WTC11 (cell line): Measurements from ENCODE around the gene EPN3. TPM values are rescaled to one million over a fixed set of nuclear protein-coding genes. Genes with fewer than 3 reads are reported as not detected.

ENCODE experiments used
- FOXP1 ChIP-seq: sonication (generic); formaldehyde crosslinking; IDR thresholded peaks from 2 replicates; pipeline ENCODE4 v1.8.0; 2022; ENCODE audit warnings: missing genetic modification reagents, mild to moderate bottlenecking, moderate library complexity, borderline replicate concordance
- GTF2I ChIP-seq: fragments of 250-450 bp; sonication (Bioruptor Pico); conservative IDR thresholded peaks from 2 replicates; pipeline ENCODE4 v1.4.0; 2021; ENCODE audit warnings: mild to moderate bottlenecking
- KAT7 ChIP-seq: sonication (generic); formaldehyde crosslinking; IDR thresholded peaks from 2 replicates; pipeline ENCODE4 v1.8.1; 2023; ENCODE audit warnings: missing genetic modification reagents, mild to moderate bottlenecking, borderline replicate concordance
- MYBL2 ChIP-seq: sonication (generic); formaldehyde crosslinking; IDR thresholded peaks from 2 replicates; pipeline ENCODE4 v1.8.1; 2023; ENCODE audit warnings: mild to moderate bottlenecking, moderate library complexity, missing genetic modification reagents
- NFATC4 ChIP-seq: fragments of 250-450 bp; sonication (Bioruptor Pico); IDR thresholded peaks from 2 replicates; pipeline ENCODE4 v1.9.0; 2021; ENCODE audit warnings: mild to moderate bottlenecking
- NFE2L1 ChIP-seq: sonication (generic); formaldehyde crosslinking; IDR thresholded peaks from 2 replicates; pipeline ENCODE4 v1.8.1; 2023; ENCODE audit warnings: missing genetic modification reagents
- NR2C2 ChIP-seq: sonication (generic); formaldehyde crosslinking; IDR thresholded peaks from 2 replicates; pipeline ENCODE4 v1.8.0; 2022; ENCODE audit warnings: mild to moderate bottlenecking, missing genetic modification reagents
- SMAD4 ChIP-seq: sonication (generic); formaldehyde crosslinking; IDR thresholded peaks from 2 replicates; pipeline ENCODE4 v1.8.0; 2022; ENCODE audit warnings: mild to moderate bottlenecking, missing genetic modification reagents
- TEAD1 ChIP-seq: sonication (generic); formaldehyde crosslinking; IDR thresholded peaks from 2 replicates; pipeline ENCODE4 v1.8.0; 2022; ENCODE audit warnings: mild to moderate bottlenecking, missing genetic modification reagents
- ZNF317 ChIP-seq: sonication (generic); formaldehyde crosslinking; IDR thresholded peaks from 2 replicates; pipeline ENCODE4 v1.8.1; 2023; ENCODE audit warnings: low read depth, mild to moderate bottlenecking, moderate library complexity, missing genetic modification reagents, borderline replicate concordance
- ZNF416 ChIP-seq: fragments of 250-450 bp; sonication (Bioruptor Pico); IDR thresholded peaks from 2 replicates; pipeline ENCODE4 v1.9.0; 2021; ENCODE audit warnings: mild to moderate bottlenecking, inconsistent platforms
- total RNA-seq: library from RNA; stranded (reverse); gene quantifications from 3 replicates; pipeline ENCODE4 v1.2.3, GENCODE V29; 2021
- TF ChIP-seq, protein P1 (sequence below): sonication (generic); formaldehyde crosslinking; IDR thresholded peaks from 2 replicates; pipeline ENCODE4 v1.8.1; 2023; ENCODE audit warnings: mild to moderate bottlenecking, missing genetic modification reagents, moderate library complexity
- TF ChIP-seq, protein P2 (sequence below): sonication (generic); formaldehyde crosslinking; IDR thresholded peaks from 2 replicates; pipeline ENCODE4 v1.8.0; 2022; ENCODE audit warnings: mild to moderate bottlenecking, missing genetic modification reagents
- TF ChIP-seq, protein P3 (sequence below): sonication (generic); formaldehyde crosslinking; IDR thresholded peaks from 2 replicates; pipeline ENCODE4 v1.8.0; 2022; ENCODE audit warnings: mild to moderate bottlenecking, missing genetic modification reagents
- TF ChIP-seq, protein P4 (sequence below): sonication (generic); formaldehyde crosslinking; IDR thresholded peaks from 2 replicates; pipeline ENCODE4 v1.8.1; 2023; ENCODE audit warnings: mild to moderate bottlenecking, missing genetic modification reagents, borderline replicate concordance
- TF ChIP-seq, protein P5 (sequence below): fragments of 250-450 bp; sonication (Bioruptor Pico); IDR thresholded peaks from 2 replicates; pipeline ENCODE4 v1.9.0; 2021; ENCODE audit warnings: mild to moderate bottlenecking, borderline replicate concordance
- TF ChIP-seq, protein P6 (sequence below): sonication (generic); formaldehyde crosslinking; IDR thresholded peaks from 2 replicates; pipeline ENCODE4 v1.8.1; 2022; ENCODE audit warnings: mild to moderate bottlenecking, missing genetic modification reagents, moderate library complexity, borderline replicate concordance
- TF ChIP-seq, protein P7 (sequence below): sonication (generic); formaldehyde crosslinking; IDR thresholded peaks from 2 replicates; pipeline ENCODE4 v1.8.0; 2023; ENCODE audit warnings: missing genetic modification reagents
- TF ChIP-seq, protein P8 (sequence below): sonication (generic); formaldehyde crosslinking; IDR thresholded peaks from 2 replicates; pipeline ENCODE4 v1.8.1; 2023; ENCODE audit warnings: mild to moderate bottlenecking, missing genetic modification reagents, moderate library complexity
- TF ChIP-seq, protein P9 (sequence below): sonication (generic); formaldehyde crosslinking; IDR thresholded peaks from 2 replicates; pipeline ENCODE4 v1.8.0; 2022; ENCODE audit warnings: mild to moderate bottlenecking, missing genetic modification reagents
- TF ChIP-seq, protein P10 (sequence below): fragments of 200-600 bp; IDR thresholded peaks from 2 replicates; pipeline ENCODE4 v1.8.0; 2022; ENCODE audit warnings: antibody characterized with exemption

Gene EPN3
- total RNA-seq, 1 experiment from 2014 or later = 8.8 TPM

DNA sequence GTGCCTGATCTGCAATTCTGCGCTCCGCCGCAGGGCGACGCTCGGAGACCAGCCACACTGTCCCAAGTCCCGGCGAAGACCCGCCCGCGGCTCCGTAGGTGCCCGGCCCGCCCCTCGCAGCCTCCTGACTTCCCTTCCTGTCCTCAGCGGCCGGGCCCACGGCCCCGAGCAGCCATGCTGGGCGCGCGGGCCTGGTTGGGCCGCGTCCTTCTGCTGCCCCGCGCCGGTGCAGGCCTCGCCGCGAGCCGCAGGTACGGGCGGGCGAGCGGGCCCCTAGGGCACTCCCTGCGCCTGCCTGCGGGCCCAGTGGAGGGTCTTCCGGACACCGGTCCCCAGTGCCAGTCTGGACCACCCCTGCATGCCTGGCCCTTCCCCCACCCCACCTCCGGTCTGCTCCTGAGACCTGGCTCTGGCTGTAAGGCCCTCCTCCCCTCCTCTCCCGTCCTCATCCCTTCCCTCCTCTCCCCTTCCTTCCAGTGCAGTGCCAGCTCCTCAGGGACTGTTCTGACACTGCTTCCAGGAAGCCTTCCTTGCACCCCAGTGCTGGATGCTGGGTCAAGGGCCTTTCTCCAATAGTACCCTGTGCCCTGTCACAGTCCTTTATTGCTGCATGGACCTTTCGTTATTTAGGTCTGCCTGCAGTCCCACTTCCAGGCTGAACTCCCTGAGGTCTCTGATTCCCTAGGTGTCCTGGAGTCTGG is 14.7 kb downstream of the EPN3 start, which contains the start of gene SPATA20 (continued):
- TF ChIP-seq, protein P1, sequence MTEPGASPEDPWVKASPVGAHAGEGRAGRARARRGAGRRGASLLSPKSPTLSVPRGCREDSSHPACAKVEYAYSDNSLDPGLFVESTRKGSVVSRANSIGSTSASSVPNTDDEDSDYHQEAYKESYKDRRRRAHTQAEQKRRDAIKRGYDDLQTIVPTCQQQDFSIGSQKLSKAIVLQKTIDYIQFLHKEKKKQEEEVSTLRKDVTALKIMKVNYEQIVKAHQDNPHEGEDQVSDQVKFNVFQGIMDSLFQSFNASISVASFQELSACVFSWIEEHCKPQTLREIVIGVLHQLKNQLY (CRISPR knock-in tag) = no peak
- TF ChIP-seq, protein P2, sequence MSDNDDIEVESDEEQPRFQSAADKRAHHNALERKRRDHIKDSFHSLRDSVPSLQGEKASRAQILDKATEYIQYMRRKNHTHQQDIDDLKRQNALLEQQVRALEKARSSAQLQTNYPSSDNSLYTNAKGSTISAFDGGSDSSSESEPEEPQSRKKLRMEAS (CRISPR knock-in tag) = no peak
- TF ChIP-seq, protein P3, sequence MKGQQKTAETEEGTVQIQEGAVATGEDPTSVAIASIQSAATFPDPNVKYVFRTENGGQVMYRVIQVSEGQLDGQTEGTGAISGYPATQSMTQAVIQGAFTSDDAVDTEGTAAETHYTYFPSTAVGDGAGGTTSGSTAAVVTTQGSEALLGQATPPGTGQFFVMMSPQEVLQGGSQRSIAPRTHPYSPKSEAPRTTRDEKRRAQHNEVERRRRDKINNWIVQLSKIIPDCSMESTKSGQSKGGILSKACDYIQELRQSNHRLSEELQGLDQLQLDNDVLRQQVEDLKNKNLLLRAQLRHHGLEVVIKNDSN (CRISPR knock-in tag) = no peak
- TF ChIP-seq, protein P4, sequence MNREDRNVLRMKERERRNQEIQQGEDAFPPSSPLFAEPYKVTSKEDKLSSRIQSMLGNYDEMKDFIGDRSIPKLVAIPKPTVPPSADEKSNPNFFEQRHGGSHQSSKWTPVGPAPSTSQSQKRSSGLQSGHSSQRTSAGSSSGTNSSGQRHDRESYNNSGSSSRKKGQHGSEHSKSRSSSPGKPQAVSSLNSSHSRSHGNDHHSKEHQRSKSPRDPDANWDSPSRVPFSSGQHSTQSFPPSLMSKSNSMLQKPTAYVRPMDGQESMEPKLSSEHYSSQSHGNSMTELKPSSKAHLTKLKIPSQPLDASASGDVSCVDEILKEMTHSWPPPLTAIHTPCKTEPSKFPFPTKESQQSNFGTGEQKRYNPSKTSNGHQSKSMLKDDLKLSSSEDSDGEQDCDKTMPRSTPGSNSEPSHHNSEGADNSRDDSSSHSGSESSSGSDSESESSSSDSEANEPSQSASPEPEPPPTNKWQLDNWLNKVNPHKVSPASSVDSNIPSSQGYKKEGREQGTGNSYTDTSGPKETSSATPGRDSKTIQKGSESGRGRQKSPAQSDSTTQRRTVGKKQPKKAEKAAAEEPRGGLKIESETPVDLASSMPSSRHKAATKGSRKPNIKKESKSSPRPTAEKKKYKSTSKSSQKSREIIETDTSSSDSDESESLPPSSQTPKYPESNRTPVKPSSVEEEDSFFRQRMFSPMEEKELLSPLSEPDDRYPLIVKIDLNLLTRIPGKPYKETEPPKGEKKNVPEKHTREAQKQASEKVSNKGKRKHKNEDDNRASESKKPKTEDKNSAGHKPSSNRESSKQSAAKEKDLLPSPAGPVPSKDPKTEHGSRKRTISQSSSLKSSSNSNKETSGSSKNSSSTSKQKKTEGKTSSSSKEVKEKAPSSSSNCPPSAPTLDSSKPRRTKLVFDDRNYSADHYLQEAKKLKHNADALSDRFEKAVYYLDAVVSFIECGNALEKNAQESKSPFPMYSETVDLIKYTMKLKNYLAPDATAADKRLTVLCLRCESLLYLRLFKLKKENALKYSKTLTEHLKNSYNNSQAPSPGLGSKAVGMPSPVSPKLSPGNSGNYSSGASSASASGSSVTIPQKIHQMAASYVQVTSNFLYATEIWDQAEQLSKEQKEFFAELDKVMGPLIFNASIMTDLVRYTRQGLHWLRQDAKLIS (CRISPR knock-in tag) = no peak
- TF ChIP-seq, protein P5, sequence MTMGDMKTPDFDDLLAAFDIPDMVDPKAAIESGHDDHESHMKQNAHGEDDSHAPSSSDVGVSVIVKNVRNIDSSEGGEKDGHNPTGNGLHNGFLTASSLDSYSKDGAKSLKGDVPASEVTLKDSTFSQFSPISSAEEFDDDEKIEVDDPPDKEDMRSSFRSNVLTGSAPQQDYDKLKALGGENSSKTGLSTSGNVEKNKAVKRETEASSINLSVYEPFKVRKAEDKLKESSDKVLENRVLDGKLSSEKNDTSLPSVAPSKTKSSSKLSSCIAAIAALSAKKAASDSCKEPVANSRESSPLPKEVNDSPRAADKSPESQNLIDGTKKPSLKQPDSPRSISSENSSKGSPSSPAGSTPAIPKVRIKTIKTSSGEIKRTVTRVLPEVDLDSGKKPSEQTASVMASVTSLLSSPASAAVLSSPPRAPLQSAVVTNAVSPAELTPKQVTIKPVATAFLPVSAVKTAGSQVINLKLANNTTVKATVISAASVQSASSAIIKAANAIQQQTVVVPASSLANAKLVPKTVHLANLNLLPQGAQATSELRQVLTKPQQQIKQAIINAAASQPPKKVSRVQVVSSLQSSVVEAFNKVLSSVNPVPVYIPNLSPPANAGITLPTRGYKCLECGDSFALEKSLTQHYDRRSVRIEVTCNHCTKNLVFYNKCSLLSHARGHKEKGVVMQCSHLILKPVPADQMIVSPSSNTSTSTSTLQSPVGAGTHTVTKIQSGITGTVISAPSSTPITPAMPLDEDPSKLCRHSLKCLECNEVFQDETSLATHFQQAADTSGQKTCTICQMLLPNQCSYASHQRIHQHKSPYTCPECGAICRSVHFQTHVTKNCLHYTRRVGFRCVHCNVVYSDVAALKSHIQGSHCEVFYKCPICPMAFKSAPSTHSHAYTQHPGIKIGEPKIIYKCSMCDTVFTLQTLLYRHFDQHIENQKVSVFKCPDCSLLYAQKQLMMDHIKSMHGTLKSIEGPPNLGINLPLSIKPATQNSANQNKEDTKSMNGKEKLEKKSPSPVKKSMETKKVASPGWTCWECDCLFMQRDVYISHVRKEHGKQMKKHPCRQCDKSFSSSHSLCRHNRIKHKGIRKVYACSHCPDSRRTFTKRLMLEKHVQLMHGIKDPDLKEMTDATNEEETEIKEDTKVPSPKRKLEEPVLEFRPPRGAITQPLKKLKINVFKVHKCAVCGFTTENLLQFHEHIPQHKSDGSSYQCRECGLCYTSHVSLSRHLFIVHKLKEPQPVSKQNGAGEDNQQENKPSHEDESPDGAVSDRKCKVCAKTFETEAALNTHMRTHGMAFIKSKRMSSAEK (CRISPR knock-in tag) = no peak
- TF ChIP-seq, protein P6, sequence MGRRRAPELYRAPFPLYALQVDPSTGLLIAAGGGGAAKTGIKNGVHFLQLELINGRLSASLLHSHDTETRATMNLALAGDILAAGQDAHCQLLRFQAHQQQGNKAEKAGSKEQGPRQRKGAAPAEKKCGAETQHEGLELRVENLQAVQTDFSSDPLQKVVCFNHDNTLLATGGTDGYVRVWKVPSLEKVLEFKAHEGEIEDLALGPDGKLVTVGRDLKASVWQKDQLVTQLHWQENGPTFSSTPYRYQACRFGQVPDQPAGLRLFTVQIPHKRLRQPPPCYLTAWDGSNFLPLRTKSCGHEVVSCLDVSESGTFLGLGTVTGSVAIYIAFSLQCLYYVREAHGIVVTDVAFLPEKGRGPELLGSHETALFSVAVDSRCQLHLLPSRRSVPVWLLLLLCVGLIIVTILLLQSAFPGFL (CRISPR knock-in tag) = no peak
- TF ChIP-seq TEAD1 (CRISPR knock-in tag) = 0 out of 2 replicates have a peak, but pooled peaks have one; percentile 44
- no peak for TF ChIP-seq MYBL2 (CRISPR knock-in tag)
- TF ChIP-seq NR2C2 (CRISPR knock-in tag) = no peak
- TF ChIP-seq, protein P7, sequence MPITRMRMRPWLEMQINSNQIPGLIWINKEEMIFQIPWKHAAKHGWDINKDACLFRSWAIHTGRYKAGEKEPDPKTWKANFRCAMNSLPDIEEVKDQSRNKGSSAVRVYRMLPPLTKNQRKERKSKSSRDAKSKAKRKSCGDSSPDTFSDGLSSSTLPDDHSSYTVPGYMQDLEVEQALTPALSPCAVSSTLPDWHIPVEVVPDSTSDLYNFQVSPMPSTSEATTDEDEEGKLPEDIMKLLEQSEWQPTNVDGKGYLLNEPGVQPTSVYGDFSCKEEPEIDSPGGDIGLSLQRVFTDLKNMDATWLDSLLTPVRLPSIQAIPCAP = 0 out of 2 replicates have a peak, but pooled peaks have one; percentile 13
- TF ChIP-seq, protein P8, sequence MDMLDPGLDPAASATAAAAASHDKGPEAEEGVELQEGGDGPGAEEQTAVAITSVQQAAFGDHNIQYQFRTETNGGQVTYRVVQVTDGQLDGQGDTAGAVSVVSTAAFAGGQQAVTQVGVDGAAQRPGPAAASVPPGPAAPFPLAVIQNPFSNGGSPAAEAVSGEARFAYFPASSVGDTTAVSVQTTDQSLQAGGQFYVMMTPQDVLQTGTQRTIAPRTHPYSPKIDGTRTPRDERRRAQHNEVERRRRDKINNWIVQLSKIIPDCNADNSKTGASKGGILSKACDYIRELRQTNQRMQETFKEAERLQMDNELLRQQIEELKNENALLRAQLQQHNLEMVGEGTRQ (CRISPR knock-in tag) = no peak
- TF ChIP-seq NFE2L1 (CRISPR knock-in tag) = no peak
- TF ChIP-seq FOXP1 (CRISPR knock-in tag) = peak; percentile 43; the same call in 1 of the 2 replicates
- TF ChIP-seq SMAD4 (CRISPR knock-in tag) = no peak
- no peak for TF ChIP-seq GTF2I (CRISPR knock-in tag)
- TF ChIP-seq, protein P9, sequence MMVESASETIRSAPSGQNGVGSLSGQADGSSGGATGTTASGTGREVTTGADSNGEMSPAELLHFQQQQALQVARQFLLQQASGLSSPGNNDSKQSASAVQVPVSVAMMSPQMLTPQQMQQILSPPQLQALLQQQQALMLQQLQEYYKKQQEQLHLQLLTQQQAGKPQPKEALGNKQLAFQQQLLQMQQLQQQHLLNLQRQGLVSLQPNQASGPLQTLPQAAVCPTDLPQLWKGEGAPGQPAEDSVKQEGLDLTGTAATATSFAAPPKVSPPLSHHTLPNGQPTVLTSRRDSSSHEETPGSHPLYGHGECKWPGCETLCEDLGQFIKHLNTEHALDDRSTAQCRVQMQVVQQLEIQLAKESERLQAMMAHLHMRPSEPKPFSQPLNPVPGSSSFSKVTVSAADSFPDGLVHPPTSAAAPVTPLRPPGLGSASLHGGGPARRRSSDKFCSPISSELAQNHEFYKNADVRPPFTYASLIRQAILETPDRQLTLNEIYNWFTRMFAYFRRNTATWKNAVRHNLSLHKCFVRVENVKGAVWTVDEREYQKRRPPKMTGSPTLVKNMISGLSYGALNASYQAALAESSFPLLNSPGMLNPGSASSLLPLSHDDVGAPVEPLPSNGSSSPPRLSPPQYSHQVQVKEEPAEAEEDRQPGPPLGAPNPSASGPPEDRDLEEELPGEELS = peak; percentile 45; the same call in 1 of the 2 replicates
- TF ChIP-seq ZNF416 (CRISPR knock-in tag) = no peak
- TF ChIP-seq KAT7 (CRISPR knock-in tag) = peak; percentile 56; the same call in 1 of the 2 replicates
- TF ChIP-seq ZNF317 (CRISPR knock-in tag) = peak; percentile 18; the same call in 1 of the 2 replicates
- no peak for TF ChIP-seq NFATC4
- TF ChIP-seq, protein P10, sequence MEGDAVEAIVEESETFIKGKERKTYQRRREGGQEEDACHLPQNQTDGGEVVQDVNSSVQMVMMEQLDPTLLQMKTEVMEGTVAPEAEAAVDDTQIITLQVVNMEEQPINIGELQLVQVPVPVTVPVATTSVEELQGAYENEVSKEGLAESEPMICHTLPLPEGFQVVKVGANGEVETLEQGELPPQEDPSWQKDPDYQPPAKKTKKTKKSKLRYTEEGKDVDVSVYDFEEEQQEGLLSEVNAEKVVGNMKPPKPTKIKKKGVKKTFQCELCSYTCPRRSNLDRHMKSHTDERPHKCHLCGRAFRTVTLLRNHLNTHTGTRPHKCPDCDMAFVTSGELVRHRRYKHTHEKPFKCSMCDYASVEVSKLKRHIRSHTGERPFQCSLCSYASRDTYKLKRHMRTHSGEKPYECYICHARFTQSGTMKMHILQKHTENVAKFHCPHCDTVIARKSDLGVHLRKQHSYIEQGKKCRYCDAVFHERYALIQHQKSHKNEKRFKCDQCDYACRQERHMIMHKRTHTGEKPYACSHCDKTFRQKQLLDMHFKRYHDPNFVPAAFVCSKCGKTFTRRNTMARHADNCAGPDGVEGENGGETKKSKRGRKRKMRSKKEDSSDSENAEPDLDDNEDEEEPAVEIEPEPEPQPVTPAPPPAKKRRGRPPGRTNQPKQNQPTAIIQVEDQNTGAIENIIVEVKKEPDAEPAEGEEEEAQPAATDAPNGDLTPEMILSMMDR = peak; percentile 95
